ENCODE measurements around the gene S100A9.

S100A9 gene

GRCh38 chr1:153361480-153362109 is 3.9 kb downstream of the S100A9 start:
- no peak for DNase-seq

- no peak for DNase-seq
Measured at GRCh38 chr1:153362187-153362775, 4.6 kb downstream of the S100A9 start.

GRCh38 chr1:153363641-153364040 is 6.0 kb downstream of the S100A9 start:
- DNase-seq: no peak

- no peak for DNase-seq
Measured at GRCh38 chr1:153364156-153364555, 6.5 kb downstream of the S100A9 start.

GRCh38 chr1:153364766-153365666 is 7.4 kb downstream of the S100A9 start:
- no peak for DNase-seq

GRCh38 chr1:153365696-153366095 is 8.0 kb downstream of the S100A9 start:
- DNase-seq: no peak

GRCh38 chr1:153366261-153366660 is 8.6 kb downstream of the S100A9 start:
- DNase-seq: no peak

GRCh38 chr1:153367090-153367489 is 9.4 kb downstream of the S100A9 start:
- DNase-seq: no peak

GRCh38 chr1:153368495-153368894 is 10.8 kb downstream of the S100A9 start:
- DNase-seq: no peak

- DNase-seq: no peak
Measured at GRCh38 chr1:153370146-153370545, 12.5 kb downstream of the S100A9 start.

- no peak for DNase-seq
Measured at GRCh38 chr1:153371231-153371630, 13.6 kb downstream of the S100A9 start.

- no peak for DNase-seq
Measured at GRCh38 chr1:153372571-153372970, 14.9 kb downstream of the S100A9 start.

GRCh38 chr1:153374071-153374470 is 16.4 kb downstream of the S100A9 start:
- no peak for DNase-seq

GRCh38 chr1:153375511-153375910 is 17.9 kb downstream of the S100A9 start, which contains the start of gene S100A12:
Gene S100A12, minus strand, starts transcription at chr1:153375621. Its CDS starts 1,029 bp downstream, at chr1:153374592.
- peak; percentile 80 for DNase-seq

GRCh38 chr1:153379591-153379990 is 21.9 kb downstream of the S100A9 start:
- no peak for DNase-seq

GRCh38 chr1:153380711-153381110 is 23.1 kb downstream of the S100A9 start:
- no peak for DNase-seq

GRCh38 chr1:153384958-153385580 is 27.4 kb downstream of the S100A9 start:
- DNase-seq: no peak

- DNase-seq: no peak
Measured at GRCh38 chr1:153386500-153386901, 28.8 kb downstream of the S100A9 start.

GRCh38 chr1:153387001-153387400 is 29.3 kb downstream of the S100A9 start:
- no peak for DNase-seq

GRCh38 chr1:153387785-153388184 is 30.1 kb downstream of the S100A9 start:
- no peak for DNase-seq

- DNase-seq: no peak
Measured at GRCh38 chr1:153389401-153389800, 31.7 kb downstream of the S100A9 start.

GRCh38 chr1:153389973-153390879 is 32.6 kb downstream of the S100A9 start:
- no peak for DNase-seq

All from EL (cell line).